Measurements from ENCODE around the gene GIGYF1. TPM values are rescaled to one million over a fixed set of nuclear protein-coding genes. Genes with fewer than 3 reads are reported as not detected.
A peak's percentile ranks its signal among the peaks of the same experiment; 100 is the strongest.

GIGYF1 gene
- total and polyA plus RNA-seq, 2 of the 13 experiments (the other 11 are each of a cell fraction or from before 2014, with no cell fraction given) = 7.6 to 16.1 TPM

DNA sequence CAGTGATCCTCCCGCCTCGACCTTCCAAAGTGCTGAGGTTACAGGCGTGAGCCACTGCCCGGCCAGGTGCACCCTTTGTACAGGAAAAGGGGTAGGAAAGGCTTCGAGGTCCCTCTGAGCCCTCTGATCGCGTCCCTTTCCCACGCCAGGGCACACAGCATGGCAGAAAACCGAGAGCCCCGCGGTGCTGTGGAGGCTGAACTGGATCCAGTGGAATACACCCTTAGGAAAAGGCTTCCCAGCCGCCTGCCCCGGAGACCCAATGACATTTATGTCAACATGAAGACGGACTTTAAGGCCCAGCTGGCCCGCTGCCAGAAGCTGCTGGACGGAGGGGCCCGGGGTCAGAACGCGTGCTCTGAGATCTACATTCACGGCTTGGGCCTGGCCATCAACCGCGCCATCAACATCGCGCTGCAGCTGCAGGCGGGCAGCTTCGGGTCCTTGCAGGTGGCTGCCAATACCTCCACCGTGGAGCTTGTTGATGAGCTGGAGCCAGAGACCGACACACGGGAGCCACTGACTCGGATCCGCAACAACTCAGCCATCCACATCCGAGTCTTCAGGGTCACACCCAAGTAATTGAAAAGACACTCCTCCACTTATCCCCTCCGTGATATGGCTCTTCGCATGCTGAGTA lies 12.7 kb upstream of the GIGYF1 start (continued):
- no peak for TF ChIP-seq ZNF274 (CRISPR knock-in tag; IDR thresholded peaks at IDR 0.05)
- TF ChIP-seq ZC3H13 (CRISPR knock-in tag; IDR thresholded peaks at IDR 0.05) = no peak; the same call in 1 of the 2 replicates
- no peak for TF ChIP-seq ADNP (CRISPR knock-in tag; IDR thresholded peaks at IDR 0.05)
- TF ChIP-seq KLF12 (CRISPR knock-in tag; IDR thresholded peaks at IDR 0.05; ENCODE audit: borderline replicate concordance) = no peak
- no peak for TF ChIP-seq ZNF296 (CRISPR knock-in tag; conservative IDR thresholded peaks at IDR 0.05)
- no peak for TF ChIP-seq MBNL3 (CRISPR knock-in tag; conservative IDR thresholded peaks at IDR 0.05)
- TF ChIP-seq, protein P1, sequence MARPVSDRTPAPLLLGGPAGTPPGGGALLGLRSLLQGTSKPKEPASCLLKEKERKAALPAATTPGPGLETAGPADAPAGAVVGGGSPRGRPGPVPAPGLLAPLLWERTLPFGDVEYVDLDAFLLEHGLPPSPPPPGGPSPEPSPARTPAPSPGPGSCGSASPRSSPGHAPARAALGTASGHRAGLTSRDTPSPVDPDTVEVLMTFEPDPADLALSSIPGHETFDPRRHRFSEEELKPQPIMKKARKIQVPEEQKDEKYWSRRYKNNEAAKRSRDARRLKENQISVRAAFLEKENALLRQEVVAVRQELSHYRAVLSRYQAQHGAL (CRISPR knock-in tag; IDR thresholded peaks at IDR 0.05; ENCODE audit: not compliant biosample characterization) = no peak
- no peak for TF ChIP-seq ZNF292 (CRISPR knock-in tag; IDR thresholded peaks at IDR 0.05; ENCODE audit: borderline replicate concordance, low read depth)
- TF ChIP-seq ZNF598 (CRISPR knock-in tag; IDR thresholded peaks at IDR 0.05; ENCODE audit: borderline replicate concordance) = no peak
- no peak for TF ChIP-seq SMYD3 (CRISPR knock-in tag; IDR thresholded peaks at IDR 0.05)
- TF ChIP-seq, protein P2, sequence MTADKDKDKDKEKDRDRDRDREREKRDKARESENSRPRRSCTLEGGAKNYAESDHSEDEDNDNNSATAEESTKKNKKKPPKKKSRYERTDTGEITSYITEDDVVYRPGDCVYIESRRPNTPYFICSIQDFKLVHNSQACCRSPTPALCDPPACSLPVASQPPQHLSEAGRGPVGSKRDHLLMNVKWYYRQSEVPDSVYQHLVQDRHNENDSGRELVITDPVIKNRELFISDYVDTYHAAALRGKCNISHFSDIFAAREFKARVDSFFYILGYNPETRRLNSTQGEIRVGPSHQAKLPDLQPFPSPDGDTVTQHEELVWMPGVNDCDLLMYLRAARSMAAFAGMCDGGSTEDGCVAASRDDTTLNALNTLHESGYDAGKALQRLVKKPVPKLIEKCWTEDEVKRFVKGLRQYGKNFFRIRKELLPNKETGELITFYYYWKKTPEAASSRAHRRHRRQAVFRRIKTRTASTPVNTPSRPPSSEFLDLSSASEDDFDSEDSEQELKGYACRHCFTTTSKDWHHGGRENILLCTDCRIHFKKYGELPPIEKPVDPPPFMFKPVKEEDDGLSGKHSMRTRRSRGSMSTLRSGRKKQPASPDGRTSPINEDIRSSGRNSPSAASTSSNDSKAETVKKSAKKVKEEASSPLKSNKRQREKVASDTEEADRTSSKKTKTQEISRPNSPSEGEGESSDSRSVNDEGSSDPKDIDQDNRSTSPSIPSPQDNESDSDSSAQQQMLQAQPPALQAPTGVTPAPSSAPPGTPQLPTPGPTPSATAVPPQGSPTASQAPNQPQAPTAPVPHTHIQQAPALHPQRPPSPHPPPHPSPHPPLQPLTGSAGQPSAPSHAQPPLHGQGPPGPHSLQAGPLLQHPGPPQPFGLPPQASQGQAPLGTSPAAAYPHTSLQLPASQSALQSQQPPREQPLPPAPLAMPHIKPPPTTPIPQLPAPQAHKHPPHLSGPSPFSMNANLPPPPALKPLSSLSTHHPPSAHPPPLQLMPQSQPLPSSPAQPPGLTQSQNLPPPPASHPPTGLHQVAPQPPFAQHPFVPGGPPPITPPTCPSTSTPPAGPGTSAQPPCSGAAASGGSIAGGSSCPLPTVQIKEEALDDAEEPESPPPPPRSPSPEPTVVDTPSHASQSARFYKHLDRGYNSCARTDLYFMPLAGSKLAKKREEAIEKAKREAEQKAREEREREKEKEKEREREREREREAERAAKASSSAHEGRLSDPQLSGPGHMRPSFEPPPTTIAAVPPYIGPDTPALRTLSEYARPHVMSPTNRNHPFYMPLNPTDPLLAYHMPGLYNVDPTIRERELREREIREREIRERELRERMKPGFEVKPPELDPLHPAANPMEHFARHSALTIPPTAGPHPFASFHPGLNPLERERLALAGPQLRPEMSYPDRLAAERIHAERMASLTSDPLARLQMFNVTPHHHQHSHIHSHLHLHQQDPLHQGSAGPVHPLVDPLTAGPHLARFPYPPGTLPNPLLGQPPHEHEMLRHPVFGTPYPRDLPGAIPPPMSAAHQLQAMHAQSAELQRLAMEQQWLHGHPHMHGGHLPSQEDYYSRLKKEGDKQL (CRISPR knock-in tag; IDR thresholded peaks at IDR 0.05; ENCODE audit: low read depth) = no peak
- TF ChIP-seq ZFX (CRISPR knock-in tag; IDR thresholded peaks at IDR 0.05; ENCODE audit: low read depth) = peak; percentile 68; the same call in 1 of the 2 replicates
- TF ChIP-seq, protein P3, sequence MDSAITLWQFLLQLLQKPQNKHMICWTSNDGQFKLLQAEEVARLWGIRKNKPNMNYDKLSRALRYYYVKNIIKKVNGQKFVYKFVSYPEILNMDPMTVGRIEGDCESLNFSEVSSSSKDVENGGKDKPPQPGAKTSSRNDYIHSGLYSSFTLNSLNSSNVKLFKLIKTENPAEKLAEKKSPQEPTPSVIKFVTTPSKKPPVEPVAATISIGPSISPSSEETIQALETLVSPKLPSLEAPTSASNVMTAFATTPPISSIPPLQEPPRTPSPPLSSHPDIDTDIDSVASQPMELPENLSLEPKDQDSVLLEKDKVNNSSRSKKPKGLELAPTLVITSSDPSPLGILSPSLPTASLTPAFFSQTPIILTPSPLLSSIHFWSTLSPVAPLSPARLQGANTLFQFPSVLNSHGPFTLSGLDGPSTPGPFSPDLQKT (CRISPR knock-in tag; IDR thresholded peaks at IDR 0.05; ENCODE audit: borderline replicate concordance) = no peak
- TF ChIP-seq, protein P4, sequence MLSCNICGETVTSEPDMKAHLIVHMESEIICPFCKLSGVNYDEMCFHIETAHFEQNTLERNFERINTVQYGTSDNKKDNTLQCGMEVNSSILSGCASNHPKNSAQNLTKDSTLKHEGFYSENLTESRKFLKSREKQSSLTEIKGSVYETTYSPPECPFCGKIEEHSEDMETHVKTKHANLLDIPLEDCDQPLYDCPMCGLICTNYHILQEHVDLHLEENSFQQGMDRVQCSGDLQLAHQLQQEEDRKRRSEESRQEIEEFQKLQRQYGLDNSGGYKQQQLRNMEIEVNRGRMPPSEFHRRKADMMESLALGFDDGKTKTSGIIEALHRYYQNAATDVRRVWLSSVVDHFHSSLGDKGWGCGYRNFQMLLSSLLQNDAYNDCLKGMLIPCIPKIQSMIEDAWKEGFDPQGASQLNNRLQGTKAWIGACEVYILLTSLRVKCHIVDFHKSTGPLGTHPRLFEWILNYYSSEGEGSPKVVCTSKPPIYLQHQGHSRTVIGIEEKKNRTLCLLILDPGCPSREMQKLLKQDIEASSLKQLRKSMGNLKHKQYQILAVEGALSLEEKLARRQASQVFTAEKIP (CRISPR knock-in tag; IDR thresholded peaks at IDR 0.05; ENCODE audit: borderline replicate concordance) = no peak
- TF ChIP-seq CENPX (CRISPR knock-in tag; IDR thresholded peaks at IDR 0.05) = no peak
- TF ChIP-seq FLYWCH1 (CRISPR knock-in tag; IDR thresholded peaks at IDR 0.05) = no peak
- no peak for TF ChIP-seq SMC3 (IDR thresholded peaks at IDR 0.05; ENCODE audit: low read length)
- no peak for TF ChIP-seq TOE1 (CRISPR knock-in tag; IDR thresholded peaks at IDR 0.05)
- no peak for TF ChIP-seq RBAK (CRISPR knock-in tag; IDR thresholded peaks at IDR 0.05)

Data from HepG2 (cell line).